Measurements from ENCODE around the gene SV2B.

The SV2B gene

GRCh38 chr15:91231703-91232102 is 131.6 kb downstream of the SV2B start:
- no peak for DNase-seq (ENCODE audit: low read depth in 2 of 2)

- DNase-seq (ENCODE audit: low read depth in 2 of 2) = no peak
Observed at GRCh38 chr15:91234759-91235158, 134.7 kb downstream of the SV2B start.

GRCh38 chr15:91235376-91235775 is 135.3 kb downstream of the SV2B start:
- DNase-seq (ENCODE audit: low read depth in 2 of 2) = no peak

GRCh38 chr15:91237445-91237844 is 137.4 kb downstream of the SV2B start:
- no peak for DNase-seq (ENCODE audit: low read depth in 2 of 2)

GRCh38 chr15:91238644-91239425 is 138.8 kb downstream of the SV2B start:
- no peak for DNase-seq (ENCODE audit: low read depth in 2 of 2)

GRCh38 chr15:91243826-91244225 is 143.8 kb downstream of the SV2B start:
- no peak for DNase-seq (ENCODE audit: low read depth in 2 of 2)

- no peak for DNase-seq (ENCODE audit: low read depth in 2 of 2)
Observed at GRCh38 chr15:91244919-91245318, 144.9 kb downstream of the SV2B start.

GRCh38 chr15:91246998-91247397 is 146.9 kb downstream of the SV2B start:
- DNase-seq (ENCODE audit: low read depth in 2 of 2) = no peak

GRCh38 chr15:91249591-91249990 is 149.5 kb downstream of the SV2B start:
- DNase-seq (ENCODE audit: low read depth in 2 of 2) = no peak

GRCh38 chr15:91252322-91252721 is 152.3 kb downstream of the SV2B start:
- no peak for DNase-seq (ENCODE audit: low read depth in 2 of 2)

GRCh38 chr15:91252756-91253155 is 152.7 kb downstream of the SV2B start:
- DNase-seq (ENCODE audit: low read depth in 2 of 2) = no peak

GRCh38 chr15:91253605-91254004 is 153.5 kb downstream of the SV2B start:
- DNase-seq (ENCODE audit: low read depth in 2 of 2) = no peak

- DNase-seq (ENCODE audit: low read depth in 2 of 2) = no peak
Observed at GRCh38 chr15:91254766-91255165, 154.7 kb downstream of the SV2B start.

GRCh38 chr15:91255670-91256192 is 155.7 kb downstream of the SV2B start:
- DNase-seq (ENCODE audit: low read depth in 2 of 2) = no peak

- no peak for DNase-seq (ENCODE audit: low read depth in 2 of 2)
Observed at GRCh38 chr15:91257746-91258414, 157.8 kb downstream of the SV2B start.

GRCh38 chr15:91258415-91258759 is 158.3 kb downstream of the SV2B start:
- DNase-seq (ENCODE audit: low read depth in 2 of 2) = no peak

- DNase-seq (ENCODE audit: low read depth in 2 of 2) = no peak
Observed at GRCh38 chr15:91259077-91259476, 159.0 kb downstream of the SV2B start.

GRCh38 chr15:91261345-91261744 is 161.3 kb downstream of the SV2B start:
- no peak for DNase-seq (ENCODE audit: low read depth in 2 of 2)

- no peak for DNase-seq (ENCODE audit: low read depth in 2 of 2)
Observed at GRCh38 chr15:91263632-91264531, 163.8 kb downstream of the SV2B start.

GRCh38 chr15:91264651-91265351 is 164.7 kb downstream of the SV2B start:
- no peak for DNase-seq (ENCODE audit: low read depth in 2 of 2)

GRCh38 chr15:91265416-91265940 is 165.4 kb downstream of the SV2B start:
- no peak for DNase-seq (ENCODE audit: low read depth in 2 of 2)
